Measurements from ENCODE around the gene ANKS1B.

GRCh38 chr12:99170037-99170436 lies 814.7 kb downstream of the ANKS1B start:
- no peak for TF ChIP-seq CTCF (IDR thresholded peaks at IDR 0.05; ENCODE audit: low read depth, low read length, missing input control)
- no peak for TF ChIP-seq SP1 (IDR thresholded peaks at IDR 0.05)
- no peak for TF ChIP-seq TAF1 (conservative IDR thresholded peaks at IDR 0.05)
- no peak for TF ChIP-seq JUND (IDR thresholded peaks at IDR 0.05)
